Endothelial cell of umbilical vein (primary cell): Measurements from ENCODE around the gene MDGA2.

Experiments used
- EZH2 ChIP-seq: IDR thresholded peaks from 2 replicates; pipeline ENCODE4 v1.6.1; 2012; ENCODE audit warnings: borderline replicate concordance, low read depth, mild to moderate bottlenecking, moderate library complexity, low read length, inconsistent platforms; ENCODE audit not compliant: severe bottlenecking
- POLR2A ChIP-seq: IDR thresholded peaks from 2 replicates; pipeline ENCODE4 v1.6.1; 2012; ENCODE audit warnings: low read depth, mild to moderate bottlenecking, control low read depth, low read length
- TF ChIP-seq, protein P1 (sequence below): IDR thresholded peaks from 2 replicates; pipeline ENCODE4 v1.6.1; 2011; ENCODE audit not compliant: insufficient read depth, insufficient read length

DNA sequence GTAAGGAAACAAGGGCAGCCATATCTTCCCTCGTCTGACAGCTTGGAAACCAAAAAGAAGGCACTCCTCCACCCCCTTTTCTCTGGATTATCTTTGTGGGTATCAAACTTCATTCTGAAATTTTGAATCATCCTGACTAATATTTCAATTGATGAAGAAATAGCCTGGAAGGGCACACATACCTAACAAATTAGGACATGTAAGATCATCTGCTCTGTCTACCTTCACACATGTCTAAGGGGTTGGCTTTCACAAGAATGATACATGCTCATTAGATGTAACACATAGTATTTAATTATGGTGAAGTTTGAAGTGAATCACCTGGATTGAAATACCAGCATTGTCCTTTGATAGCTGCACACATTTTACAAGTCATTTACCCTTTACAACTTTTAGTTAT lies 675.7 kb downstream of the MDGA2 start:
- TF ChIP-seq, protein P1, sequence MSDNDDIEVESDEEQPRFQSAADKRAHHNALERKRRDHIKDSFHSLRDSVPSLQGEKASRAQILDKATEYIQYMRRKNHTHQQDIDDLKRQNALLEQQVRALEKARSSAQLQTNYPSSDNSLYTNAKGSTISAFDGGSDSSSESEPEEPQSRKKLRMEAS = no peak
- TF ChIP-seq EZH2 = no peak
- TF ChIP-seq POLR2A = no peak
